ENCODE measurements around the gene SLC41A3. TPM values are rescaled to one million over a fixed set of nuclear protein-coding genes. Genes with fewer than 3 reads are reported as not detected.

The SLC41A3 gene
- total and polyA plus RNA-seq, 2 donors (not counting 1 experiment from before 2014, with no cell fraction given) = 49.4 to 52.8 TPM

- no peaks in the 10 kb centered on the region for H3K79me2 ChIP-seq (ENCODE audit: control insufficient read depth, insufficient read depth, low read length)
- no peak for DNase-seq (ENCODE audit: low read depth in 2 of 2)
- H3K9me3 ChIP-seq (ENCODE audit: control insufficient read depth, insufficient read depth, low read depth, low read length) = no peaks in the 10 kb centered on the region
- H3K4me1 ChIP-seq (ENCODE audit: control insufficient read depth, extremely low read depth, insufficient read depth, low read length) = no peaks in the 10 kb centered on the region
- H3K4me3 ChIP-seq (replicated peaks in 1 of 4; ENCODE audit: control extremely low read depth in 1 of 4, insufficient read depth in 1 of 4, low read depth in 3 of 4, low read length in 4 of 4) = no peak overlapping the region
- H3K9ac ChIP-seq (ENCODE audit: insufficient read depth, low read length) = no peak overlapping the region
- no peaks in the 10 kb centered on the region for H4K20me1 ChIP-seq (ENCODE audit: control insufficient read depth, extremely low read depth, insufficient read depth, low read length)
- no peaks in the 10 kb centered on the region for H3K36me3 ChIP-seq (ENCODE audit: control insufficient read depth, insufficient read depth, low read length)
- H3K27me3 ChIP-seq (ENCODE audit: control insufficient read depth, insufficient read depth, low read length) = no peaks in the 10 kb centered on the region
- H3K4me2 ChIP-seq (ENCODE audit: extremely low read depth, insufficient read depth, low read length) = no peak overlapping the region
- TF ChIP-seq EZH2 (IDR thresholded peaks at IDR 0.05; ENCODE audit: low read length, missing control alignments) (no peak), CTCF (conservative IDR thresholded peaks at IDR 0.05 in 1 of 2, IDR thresholded peaks at IDR 0.05 in 1 of 2; ENCODE audit: low read depth in 1 of 2, low read length in 2 of 2) (no peak)
- H3K27ac ChIP-seq (ENCODE audit: insufficient read depth, low read length) = no peak overlapping the region
- H2AFZ ChIP-seq (ENCODE audit: low read length) = no peak overlapping the region
Measured at GRCh38 chr3:126127452-126127851, 43.5 kb upstream of the SLC41A3 start.

- Histone ChIP-seq H3K4me2 (ENCODE audit: extremely low read depth, insufficient read depth, low read length) (no peak overlapping the region), H4K20me1 (ENCODE audit: control insufficient read depth, extremely low read depth, insufficient read depth, low read length) (no peaks in the 10 kb centered on the region), H3K9ac (ENCODE audit: insufficient read depth, low read length) (no peak overlapping the region), H3K4me1 (ENCODE audit: control insufficient read depth, extremely low read depth, insufficient read depth, low read length) (no peaks in the 10 kb centered on the region), H3K36me3 (ENCODE audit: control insufficient read depth, insufficient read depth, low read length) (no peaks in the 10 kb centered on the region), H3K9me3 (ENCODE audit: control insufficient read depth, insufficient read depth, low read depth, low read length) (no peaks in the 10 kb centered on the region), H3K79me2 (ENCODE audit: control insufficient read depth, insufficient read depth, low read length) (no peaks in the 10 kb centered on the region), H3K27me3 (ENCODE audit: control insufficient read depth, insufficient read depth, low read length) (no peaks in the 10 kb centered on the region), H3K4me3 (replicated peaks in 1 of 4; ENCODE audit: control extremely low read depth in 1 of 4, insufficient read depth in 1 of 4, low read depth in 3 of 4, low read length in 4 of 4) (no peak overlapping the region), H3K27ac (ENCODE audit: insufficient read depth, low read length) (no peak overlapping the region), H2AFZ (ENCODE audit: low read length) (no peak overlapping the region)
- TF ChIP-seq EZH2 (IDR thresholded peaks at IDR 0.05; ENCODE audit: low read length, missing control alignments) = no peak
- TF ChIP-seq CTCF (conservative IDR thresholded peaks at IDR 0.05 in 1 of 2, IDR thresholded peaks at IDR 0.05 in 1 of 2; ENCODE audit: low read depth in 1 of 2, low read length in 2 of 2) = no peak
- no peak for DNase-seq (ENCODE audit: low read depth in 2 of 2)
Measured at GRCh38 chr3:126126811-126127431, 43.0 kb upstream of the SLC41A3 start.

- Histone ChIP-seq H4K20me1 (ENCODE audit: control insufficient read depth, extremely low read depth, insufficient read depth, low read length) (no peaks in the 10 kb centered on the region), H2AFZ (ENCODE audit: low read length) (no peak overlapping the region), H3K4me1 (ENCODE audit: control insufficient read depth, extremely low read depth, insufficient read depth, low read length) (no peaks in the 10 kb centered on the region), H3K9ac (ENCODE audit: insufficient read depth, low read length) (no peak overlapping the region), H3K27ac (ENCODE audit: insufficient read depth, low read length) (no peak overlapping the region), H3K9me3 (ENCODE audit: control insufficient read depth, insufficient read depth, low read depth, low read length) (no peaks in the 10 kb centered on the region), H3K4me2 (ENCODE audit: extremely low read depth, insufficient read depth, low read length) (no peak overlapping the region), H3K79me2 (ENCODE audit: control insufficient read depth, insufficient read depth, low read length) (no peaks in the 10 kb centered on the region), H3K27me3 (ENCODE audit: control insufficient read depth, insufficient read depth, low read length) (no peaks in the 10 kb centered on the region), H3K4me3 (replicated peaks in 1 of 4; ENCODE audit: control extremely low read depth in 1 of 4, insufficient read depth in 1 of 4, low read depth in 3 of 4, low read length in 4 of 4) (no peak overlapping the region), H3K36me3 (ENCODE audit: control insufficient read depth, insufficient read depth, low read length) (no peaks in the 10 kb centered on the region)
- DNase-seq (ENCODE audit: low read depth in 2 of 2) = no peak
- TF ChIP-seq CTCF (conservative IDR thresholded peaks at IDR 0.05 in 1 of 2, IDR thresholded peaks at IDR 0.05 in 1 of 2; ENCODE audit: low read depth in 1 of 2, low read length in 2 of 2) (no peak), EZH2 (IDR thresholded peaks at IDR 0.05; ENCODE audit: low read length, missing control alignments) (no peak)
Measured at GRCh38 chr3:126126286-126126685, 42.4 kb upstream of the SLC41A3 start.
